IMR-90 (cell line): ENCODE data around the gene CNTFR. TPM values are rescaled to one million over a fixed set of nuclear protein-coding genes. Genes with fewer than 3 reads are reported as not detected.

Source experiments
- ATAC-seq: fragments of 200-7000 bp; cut with Tn5 transposase; 2 replicates; pipeline ENCODE4 v1.9.1; 2020; ENCODE audit warnings: low read depth, mild to moderate bottlenecking, moderate library complexity
- BruUV-seq: library from RNA; stranded (reverse); fragments of 400-500 nt; replicated peaks from 2 replicates; lab custom pipeline; 2021; lab: Mats Ljungman, UMichigan
- CTCF ChIA-PET: fragments of 300-600 bp; formaldehyde crosslinking; extraction: SDS; loops from one replicate; lab custom pipeline; 2021; ENCODE audit warnings: antibody characterized with exemption; lab: Yijun Ruan, JAX
- POLR2A ChIA-PET: fragments of 300-600 bp; sonication (Branson Sonifier 250); formaldehyde crosslinking; loops from one replicate; lab custom pipeline; 2022; ENCODE audit warnings: antibody characterized with exemption; ENCODE audit not compliant: unreplicated experiment; lab: Charles Lee
- DNase-seq: peaks from one replicate; pipeline ENCODE4 v3.0.0; 2013
- H2AFZ ChIP-seq: replicated peaks from 2 replicates; pipeline ENCODE3; 2013; ENCODE audit warnings: low read length, mild to moderate bottlenecking; ENCODE audit not compliant: poor library complexity
- H2AK5ac ChIP-seq: 2 replicates; pipeline ENCODE4 v1.6.1; 2013; ENCODE audit warnings: low read depth, low read length, inconsistent platforms
- H2AK9ac ChIP-seq: replicated peaks from 2 replicates; pipeline ENCODE3; 2013; ENCODE audit warnings: mild to moderate bottlenecking, low read depth, low read length, moderate library complexity; ENCODE audit not compliant: poor library complexity
- H2BK120ac ChIP-seq: 2 replicates; pipeline ENCODE4 v1.6.1; 2013; ENCODE audit warnings: low read depth, low read length, inconsistent platforms
- H2BK15ac ChIP-seq: 3 replicates; pipeline ENCODE4 v1.6.1; 2013; ENCODE audit warnings: low read depth, low read length, inconsistent platforms
- H2BK20ac ChIP-seq: 2 replicates; pipeline ENCODE4 v1.6.1; 2013; ENCODE audit warnings: low read depth, mild to moderate bottlenecking, inconsistent platforms, low read length, moderate library complexity
- H2BK5ac ChIP-seq: 2 replicates; pipeline ENCODE4 v1.6.1; 2013; ENCODE audit warnings: mild to moderate bottlenecking, low read depth, low read length, inconsistent platforms; ENCODE audit not compliant: poor library complexity, severe bottlenecking
- H3K14ac ChIP-seq: replicated peaks from 2 replicates; pipeline ENCODE4 v1.6.1; 2013; ENCODE audit warnings: low read depth, low read length, inconsistent platforms
- H3K18ac ChIP-seq: 2 replicates; pipeline ENCODE4 v1.6.1; 2013; ENCODE audit warnings: low read depth, low read length, control low read depth
- H3K23ac ChIP-seq: 2 replicates; pipeline ENCODE4 v1.6.1; 2013; ENCODE audit warnings: low read depth, low read length, inconsistent platforms
- H3K27ac ChIP-seq: 2 replicates; pipeline ENCODE4 v1.5.1; 2013; ENCODE audit warnings: mild to moderate bottlenecking, control low read depth, low read length; ENCODE audit not compliant: insufficient read depth
- H3K27me3 ChIP-seq: 2 replicates; pipeline ENCODE4 v1.6.1; 2013; ENCODE audit warnings: low read length; ENCODE audit not compliant: control insufficient read depth, insufficient read depth
- H3K36me3 ChIP-seq: 2 replicates; pipeline ENCODE4 v1.6.1; 2013; ENCODE audit warnings: low read length, mixed read lengths; ENCODE audit not compliant: control insufficient read depth, insufficient read depth
- H3K4ac ChIP-seq: 2 replicates; pipeline ENCODE4 v1.6.1; 2013; ENCODE audit warnings: low read depth, low read length, inconsistent platforms
- H3K4me1 ChIP-seq: 2 replicates; pipeline ENCODE4 v1.6.1; 2013; ENCODE audit warnings: low read length, mixed read lengths; ENCODE audit not compliant: control insufficient read depth, insufficient read depth
- H3K4me2 ChIP-seq: 2 replicates; pipeline ENCODE4 v1.6.1; 2013; ENCODE audit warnings: low read depth, mild to moderate bottlenecking, control low read depth, low read length, moderate library complexity
- H3K4me3 ChIP-seq: 2 replicates; pipeline ENCODE4 v1.5.1; 2013; ENCODE audit warnings: low read depth, mild to moderate bottlenecking, control low read depth, low read length, moderate library complexity; ENCODE audit not compliant: insufficient read depth
- H3K56ac ChIP-seq: 2 replicates; pipeline ENCODE4 v1.6.1; 2013; ENCODE audit warnings: low read length, inconsistent platforms; ENCODE audit not compliant: insufficient read depth; ENCODE audit errors: extremely low read depth
- H3K79me1 ChIP-seq, 2 experiments: 2 replicates each; pipeline ENCODE4 v1.6.1; 2013; ENCODE audit warnings: low read length in 2 of 2, inconsistent platforms in 1 of 2, low read depth in 1 of 2
- H3K9ac ChIP-seq: 2 replicates; pipeline ENCODE4 v1.6.1; 2013; ENCODE audit warnings: low read depth, low read length, control low read depth
- H3K9me1 ChIP-seq: 2 replicates; pipeline ENCODE4 v1.6.1; 2013; ENCODE audit warnings: low read length, inconsistent platforms; ENCODE audit not compliant: insufficient read depth
- H3K9me3 ChIP-seq: 2 replicates; pipeline ENCODE4 v1.6.1; 2013; ENCODE audit warnings: low read length; ENCODE audit not compliant: control insufficient read depth, insufficient read depth
- H4K20me1 ChIP-seq: 2 replicates; pipeline ENCODE4 v1.6.1; 2013; ENCODE audit warnings: low read length, inconsistent platforms; ENCODE audit not compliant: insufficient read depth
- H4K5ac ChIP-seq: 2 replicates; pipeline ENCODE4 v1.6.1; 2013; ENCODE audit warnings: mild to moderate bottlenecking, low read depth, low read length, control low read depth
- H4K8ac ChIP-seq, 2 experiments: 2 replicates each; pipeline ENCODE4 v1.6.1; 2013; ENCODE audit warnings: low read depth in 2 of 2, low read length in 2 of 2, control low read depth in 1 of 2, inconsistent platforms in 1 of 2
- H4K91ac ChIP-seq: 2 replicates; pipeline ENCODE4 v1.6.1; 2013; ENCODE audit warnings: low read depth, low read length, inconsistent platforms; ENCODE audit not compliant: insufficient read depth
- CHD1 ChIP-seq: IDR thresholded peaks from 2 replicates; pipeline ENCODE4 v1.6.1; 2012; ENCODE audit warnings: low read depth, low read length, improper control_type of control experiment
- FOS ChIP-seq: fragments of 150-350 bp; IDR thresholded peaks from 2 replicates; pipeline ENCODE4 v1.6.1; 2016; ENCODE audit warnings: low read depth, low read length
- MAZ ChIP-seq: IDR thresholded peaks from 2 replicates; pipeline ENCODE4 v1.6.1; 2012; ENCODE audit warnings: low read depth, mild to moderate bottlenecking, low read length, improper control_type of control experiment, moderate library complexity, borderline replicate concordance
- POLR2A ChIP-seq: IDR thresholded peaks from 2 replicates; pipeline ENCODE4 v1.6.1; 2012; ENCODE audit warnings: mild to moderate bottlenecking, low read depth, low read length
- RCOR1 ChIP-seq: IDR thresholded peaks from 2 replicates; pipeline ENCODE4 v1.6.1; 2012; ENCODE audit warnings: mild to moderate bottlenecking, low read length, improper control_type of control experiment; ENCODE audit not compliant: insufficient replicate concordance
- WGBS, 2 experiments: methylation state at CpG; one replicate each; pipeline versions ENCODE4 v1.1.5 to v1.1.7; 2013; ENCODE audit warnings: missing lambda C conversion rate in 2 of 2; ENCODE audit not compliant: insufficient read length in 1 of 2; ENCODE audit errors: extremely low coverage in 2 of 2; 5-methylcytosine and 5-hydroxymethylcytosine counted together
- dilution Hi-C: fragments of 300-500 bp; cut with HindIII; formaldehyde crosslinking; loops from one replicate; pipeline ENCODE4 v1.14.3; 2018; ENCODE audit warnings: low sequenced_read_pairs; ENCODE audit not compliant: unreplicated experiment
- in situ Hi-C: fragments of 300-500 bp; cut with MboI; formaldehyde crosslinking; loops from 3 replicates; pipeline ENCODE4 v1.14.3; 2019; ENCODE audit warnings: low sequenced_read_pairs, inconsistent platforms, mixed read lengths
- intact Hi-C: fragments of 100-400 bp; cut with micrococcal nuclease; formaldehyde crosslinking; loops from 2 replicates; pipeline ENCODE4 v1.10.0; 2022
- polyA plus RNA-seq, 3 experiments: library from polyadenylated mRNA; depleted of rRNA; stranded (reverse); fragments of >200 nt; gene quantifications; 2 replicates each; pipeline ENCODE4 v1.2.3, GENCODE V29; 2012; ENCODE audit warnings: low replicate concordance in 1 of 3
- total RNA-seq: library from RNA; depleted of rRNA; stranded (reverse); fragments of >200 nt; gene quantifications from 2 replicates; pipeline ENCODE4 v1.2.3, GENCODE V29; 2012
- TF ChIP-seq, protein P1 (sequence below): fragments of 150-350 bp; IDR thresholded peaks from 2 replicates; pipeline ENCODE4 v1.6.1; 2016; ENCODE audit warnings: low read depth, mild to moderate bottlenecking, low read length, moderate library complexity, borderline replicate concordance

CNTFR gene
- total and polyA plus RNA-seq, 2 of the 4 experiments (the other 2 are of a cell fraction), result not detected

DNA sequence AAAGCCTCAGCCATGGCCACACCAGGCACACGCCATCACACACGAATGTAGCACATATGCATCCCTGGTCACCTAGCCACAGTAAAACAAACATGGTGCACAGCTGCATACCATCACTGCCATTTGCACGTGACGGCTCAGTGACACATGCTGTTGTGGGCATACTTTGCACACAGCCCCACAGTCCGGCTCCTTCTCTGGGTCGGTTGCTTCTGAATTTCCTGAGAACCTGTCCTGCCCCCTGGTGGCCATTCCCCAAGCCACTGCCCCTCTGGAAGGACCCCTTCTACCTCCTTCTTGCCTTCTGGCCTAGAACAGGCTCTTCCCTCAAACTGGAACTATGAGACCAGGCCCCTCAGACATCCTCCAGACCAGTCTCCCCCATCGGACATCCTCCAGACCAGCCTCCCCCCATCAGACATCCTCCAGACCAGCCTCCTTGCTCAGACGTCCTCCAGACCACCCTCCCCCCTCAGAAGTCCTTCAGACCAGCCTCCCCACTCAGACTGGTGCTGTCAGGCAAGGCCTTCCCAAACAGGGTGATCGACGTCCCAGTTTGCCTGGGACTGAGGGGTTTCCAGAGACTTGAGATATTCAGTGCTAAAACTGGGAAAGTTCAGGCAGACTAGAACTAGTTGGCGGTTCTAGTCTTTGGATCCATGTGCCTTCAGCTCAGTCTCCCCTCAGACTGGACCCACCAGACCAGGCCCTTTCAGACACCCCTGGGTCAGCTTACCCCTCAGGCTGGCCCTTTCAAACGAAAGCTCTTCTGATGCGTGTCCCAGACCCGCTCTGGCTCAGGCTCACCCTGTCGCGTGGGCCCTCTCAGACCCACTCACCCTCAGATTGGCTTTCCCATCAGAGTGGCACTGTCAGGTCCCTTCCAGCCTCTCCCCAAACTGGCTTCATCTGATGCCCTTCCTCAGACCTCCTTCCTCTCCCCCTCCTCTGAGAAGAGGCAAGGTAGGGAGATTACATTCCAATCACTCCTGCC lies 42.4 kb downstream of the CNTFR start (continued):
- no peak for TF ChIP-seq RCOR1
- TF ChIP-seq MAZ, result no peak

DNA sequence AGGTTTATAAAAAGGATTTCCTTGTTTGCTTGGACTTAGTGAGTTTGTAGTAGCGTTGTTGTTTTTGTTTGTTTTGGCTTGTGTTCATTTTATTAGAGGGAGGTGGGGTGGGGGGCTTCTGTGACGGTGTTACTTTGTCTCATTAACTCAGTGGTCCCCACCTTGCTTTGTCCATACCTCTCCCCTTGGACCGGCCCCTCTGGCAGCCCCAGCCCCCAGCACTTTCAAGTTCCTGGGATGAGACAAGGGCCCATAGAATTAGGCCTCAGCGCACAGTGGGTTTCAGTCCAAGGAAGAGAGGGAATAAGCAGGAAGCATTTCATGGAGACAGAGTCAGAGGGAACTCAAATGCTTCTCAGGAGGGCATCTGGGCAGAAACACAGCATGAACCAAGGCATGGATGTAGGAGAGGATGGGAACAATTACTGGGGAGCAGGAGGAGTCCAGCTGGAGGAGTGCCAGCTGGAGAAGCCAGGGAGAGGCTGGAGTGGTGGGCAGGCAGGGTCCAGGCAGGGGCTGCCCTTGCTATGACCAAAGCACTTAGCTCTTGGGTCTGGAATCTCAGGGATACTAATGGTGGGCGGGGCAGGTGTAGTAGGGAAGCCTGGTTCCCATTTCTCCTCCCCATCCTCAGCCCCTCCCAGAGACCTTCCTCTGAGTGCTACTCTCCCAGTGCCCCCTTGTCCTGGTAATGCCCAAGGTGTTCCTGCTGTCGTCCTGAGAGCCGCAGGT lies 43.3 kb downstream of the CNTFR start:
- H2BK5ac ChIP-seq, result no peak overlapping the region
- CTCF ChIA-PET, result interaction anchor here (0.8 to 2.6 kb wide), 2 partner anchors 34 to 46 kb away, joined by 3 to 35 read pairs; no protein-coding TSS in a partner anchor
- H2AK5ac ChIP-seq, result no peak overlapping the region
- H4K91ac ChIP-seq, result no peak overlapping the region
- ATAC-seq, result no peak
- H3K36me3 ChIP-seq, result no peaks in the 10 kb centered on the region
- no peak overlapping the region for H3K14ac ChIP-seq
- 20% methylated on average over 1 of the region's 7 CpGs; no CpG with 5 or more reads in 1 of the 2 experiments for WGBS, 2 experiments
- H3K4ac ChIP-seq, result no peak overlapping the region
- H2BK15ac ChIP-seq, result no peak overlapping the region
- peak overlapping the region; percentile 68 for H2AFZ ChIP-seq
- H3K4me2 ChIP-seq, result no peak overlapping the region
- in situ Hi-C loops (no loop called here), intact Hi-C loops (loop anchor here (2.0 to 5.0 kb wide), 2 partner anchors 109 to 214 kb away; no protein-coding TSS in a partner anchor), dilution Hi-C loops (no loop called here)
- no peak for TF ChIP-seq FOS
- TF ChIP-seq, protein P1, sequence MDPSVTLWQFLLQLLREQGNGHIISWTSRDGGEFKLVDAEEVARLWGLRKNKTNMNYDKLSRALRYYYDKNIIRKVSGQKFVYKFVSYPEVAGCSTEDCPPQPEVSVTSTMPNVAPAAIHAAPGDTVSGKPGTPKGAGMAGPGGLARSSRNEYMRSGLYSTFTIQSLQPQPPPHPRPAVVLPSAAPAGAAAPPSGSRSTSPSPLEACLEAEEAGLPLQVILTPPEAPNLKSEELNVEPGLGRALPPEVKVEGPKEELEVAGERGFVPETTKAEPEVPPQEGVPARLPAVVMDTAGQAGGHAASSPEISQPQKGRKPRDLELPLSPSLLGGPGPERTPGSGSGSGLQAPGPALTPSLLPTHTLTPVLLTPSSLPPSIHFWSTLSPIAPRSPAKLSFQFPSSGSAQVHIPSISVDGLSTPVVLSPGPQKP, result no peak
- TF ChIP-seq POLR2A, result no peak
- TF ChIP-seq RCOR1, result no peak
- TF ChIP-seq CHD1, result no peak
- H3K79me1 ChIP-seq, result no peaks in the 10 kb centered on the region
- H4K5ac ChIP-seq, result no peak overlapping the region
- no peak overlapping the region for H2BK20ac ChIP-seq
- H2AK9ac ChIP-seq, result no peak overlapping the region
- H3K27ac ChIP-seq, result no peak overlapping the region
- H4K8ac ChIP-seq, result no peak overlapping the region
- no peak overlapping the region for H3K23ac ChIP-seq
- DNase-seq, result no peak
- H3K4me1 ChIP-seq, result no peaks in the 10 kb centered on the region
- POLR2A ChIA-PET, result no interaction called here
- H3K18ac ChIP-seq, result no peak overlapping the region
- no peak overlapping the region for H3K9ac ChIP-seq
- H2BK120ac ChIP-seq, result no peak overlapping the region
- H4K20me1 ChIP-seq, result no peaks in the 10 kb centered on the region
- H3K9me3 ChIP-seq, result no peaks in the 10 kb centered on the region
- peaks cover 26% of the 10 kb centered on the region; the same call in 1 of the 2 replicates for H3K27me3 ChIP-seq
- BruUV-seq, result no TSS peak
- no peak overlapping the region for H3K56ac ChIP-seq
- H3K4me3 ChIP-seq, result no peak overlapping the region
- peaks cover 3% of the 10 kb centered on the region; the same call in 1 of the 2 replicates for H3K9me1 ChIP-seq
